Measurements from ENCODE around the gene RAB11FIP4.

RAB11FIP4 gene

DNA sequence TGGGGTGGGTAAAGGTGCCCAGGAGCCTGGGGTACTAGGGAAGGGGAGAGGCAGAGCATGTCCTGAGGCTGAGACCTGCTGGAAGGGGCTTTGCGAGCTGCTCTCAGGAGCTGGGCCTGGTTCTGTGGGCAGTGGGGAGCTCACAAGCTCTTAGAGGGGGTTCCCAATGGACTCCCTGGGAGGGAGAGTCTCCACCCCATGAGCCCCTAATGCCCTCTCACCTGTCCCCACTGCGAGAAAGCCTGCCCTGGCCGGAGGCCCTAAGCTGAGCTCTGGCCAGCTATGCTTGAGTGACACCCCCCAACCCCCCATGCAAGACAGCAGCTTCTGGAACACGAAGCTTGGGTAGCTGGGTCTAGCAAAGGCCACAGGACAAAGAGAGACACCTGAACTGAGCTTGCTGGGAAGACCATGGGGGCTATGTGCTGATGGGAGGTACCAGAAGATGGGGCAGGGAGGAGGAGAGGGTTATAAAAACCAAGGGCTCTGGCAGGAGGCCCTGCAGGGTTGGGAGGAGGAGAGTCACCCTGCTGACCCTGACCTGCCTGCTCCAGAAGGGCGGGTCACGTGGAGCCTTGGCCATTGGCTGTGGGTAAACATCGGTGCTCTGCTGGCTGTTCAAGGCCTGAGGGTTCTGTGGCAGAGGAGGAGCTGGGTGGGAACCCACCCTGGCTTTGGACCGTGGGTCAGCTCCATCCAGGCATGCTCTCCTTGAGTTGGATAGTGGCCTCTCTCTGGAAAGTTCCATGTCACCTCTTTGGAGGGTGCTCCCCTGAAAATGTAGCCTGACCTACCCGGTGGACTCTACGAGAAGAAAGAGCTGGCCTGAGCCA is 106.7 kb downstream of the RAB11FIP4 start:
- no peaks in the 10 kb centered on the region for H3K9me3 Mint-ChIP-seq
- peaks cover 84% of the 10 kb centered on the region for H3K4me1 Mint-ChIP-seq
- no peak overlapping the region for H3K4me3 Mint-ChIP-seq
- H3K36me3 Mint-ChIP-seq, result no peaks in the 10 kb centered on the region
- peak overlapping the region; percentile 60 for H3K27ac Mint-ChIP-seq
- no peaks in the 10 kb centered on the region for H3K27me3 Mint-ChIP-seq

DNA sequence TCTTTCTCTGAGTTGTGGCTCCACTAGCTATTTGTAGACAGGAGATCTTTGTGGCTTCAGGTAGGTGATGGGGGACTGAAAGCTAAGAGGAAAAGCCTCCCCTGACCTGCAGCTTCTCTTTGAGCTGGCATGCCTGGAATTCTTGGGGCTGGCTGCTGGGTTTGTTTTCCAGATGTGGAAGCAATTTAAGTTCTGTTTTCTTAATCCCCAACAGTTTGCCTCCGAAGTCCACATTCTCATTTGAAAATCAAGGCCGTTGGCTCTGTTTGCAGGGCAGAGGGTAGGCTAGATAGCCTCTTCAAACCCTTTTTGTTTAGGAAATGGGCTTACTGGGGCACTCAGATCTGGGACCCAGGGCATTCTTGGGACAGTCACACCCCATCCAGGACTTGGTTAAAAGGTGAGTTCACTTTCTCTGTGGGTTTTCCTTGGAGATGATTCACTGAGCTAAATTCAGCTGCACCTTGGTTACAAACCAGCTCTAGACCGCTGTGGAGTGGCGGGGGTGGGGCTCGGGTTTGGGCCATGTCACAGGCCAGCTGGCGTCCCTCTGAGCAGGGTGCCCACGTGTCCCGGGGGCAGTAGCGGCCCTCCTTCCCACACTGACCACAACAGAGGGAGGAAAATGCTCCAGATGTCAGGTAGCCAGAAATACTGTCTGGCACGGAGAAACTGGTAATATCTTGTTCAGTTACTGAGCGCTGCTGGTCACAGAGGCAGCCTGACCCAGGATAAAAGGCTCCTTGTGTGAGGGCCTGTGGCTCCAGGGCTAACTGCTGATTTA is 108.5 kb downstream of the RAB11FIP4 start:
- Mint-ChIP-seq H3K27me3 (no peaks in the 10 kb centered on the region), H3K27ac (no peak overlapping the region), H3K9me3 (no peaks in the 10 kb centered on the region), H3K4me3 (peak overlapping the region; percentile 3), H3K4me1 (peaks cover 81% of the 10 kb centered on the region), H3K36me3 (no peaks in the 10 kb centered on the region)

DNA sequence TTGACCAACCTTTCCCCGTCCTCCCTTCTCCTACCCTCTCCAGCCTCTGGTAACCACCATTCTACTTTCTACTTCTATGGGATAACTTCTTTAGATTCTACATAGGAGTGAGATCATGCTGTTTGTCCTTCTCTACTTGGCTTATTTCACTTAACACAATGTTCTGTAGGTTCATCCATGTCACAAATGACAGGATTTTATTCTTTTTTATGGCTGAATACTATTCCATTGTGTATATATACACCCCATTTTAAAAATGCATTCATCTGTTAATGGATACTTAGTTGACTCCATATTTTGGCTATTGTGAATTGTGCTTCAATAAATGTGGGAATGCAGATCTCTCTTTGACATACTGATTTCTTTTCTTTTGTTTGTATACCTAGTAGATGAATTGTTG is 115.0 kb downstream of the RAB11FIP4 start:
- Mint-ChIP-seq H3K36me3 (no peaks in the 10 kb centered on the region), H3K4me1 (peaks cover 82% of the 10 kb centered on the region), H3K9me3 (no peaks in the 10 kb centered on the region), H3K27ac (peak overlapping the region; percentile 71), H3K27me3 (no peaks in the 10 kb centered on the region), H3K4me3 (no peak overlapping the region)

DNA sequence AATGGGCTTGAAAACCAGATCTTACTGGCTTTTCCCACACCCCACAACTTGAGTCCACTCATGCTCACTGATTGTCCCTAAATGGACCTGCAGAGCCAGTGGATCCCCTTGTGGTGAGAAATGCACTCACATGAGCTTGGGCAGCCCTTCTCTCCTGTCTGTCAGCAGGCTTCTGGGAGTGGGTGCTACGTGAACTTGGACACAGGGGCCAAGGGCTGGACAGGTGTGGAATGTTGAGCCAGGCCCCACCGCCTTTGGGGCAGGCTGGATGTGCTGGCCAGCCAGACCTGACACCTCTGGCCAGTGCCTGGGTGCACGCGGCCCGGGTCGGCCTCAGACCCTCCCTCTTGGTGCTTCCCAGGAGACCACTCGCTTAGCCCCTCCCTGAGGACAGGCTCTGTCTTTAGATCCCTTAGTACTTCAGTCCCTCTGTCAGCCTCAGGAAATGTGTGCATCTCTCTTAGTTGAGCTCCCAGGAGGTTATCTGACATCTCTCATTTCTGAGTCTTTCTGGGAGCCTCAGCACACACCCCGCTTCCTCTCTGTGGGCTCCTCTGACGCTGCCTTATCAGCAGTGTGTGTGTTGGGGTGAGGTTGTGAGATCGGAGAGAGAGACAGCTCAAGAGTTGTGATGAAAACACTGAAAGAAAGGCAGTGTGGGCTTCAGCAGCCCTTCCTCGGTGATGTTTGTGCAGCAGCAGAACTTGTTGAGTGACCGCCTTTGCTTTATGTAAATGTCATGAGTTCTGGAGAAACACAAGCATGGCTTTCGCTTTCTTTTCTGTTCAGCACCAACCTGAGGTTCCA is 117.0 kb downstream of the RAB11FIP4 start:
- Mint-ChIP-seq H3K4me3 (peak overlapping the region; percentile 96), H3K4me1 (peaks cover 75% of the 10 kb centered on the region), H3K36me3 (no peaks in the 10 kb centered on the region), H3K27ac (peak overlapping the region; percentile 100), H3K9me3 (no peaks in the 10 kb centered on the region), H3K27me3 (no peaks in the 10 kb centered on the region)

- Mint-ChIP-seq H3K9me3 (no peaks in the 10 kb centered on the region), H3K27me3 (no peaks in the 10 kb centered on the region), H3K27ac (peak overlapping the region; percentile 100), H3K4me1 (peaks cover 76% of the 10 kb centered on the region), H3K36me3 (no peaks in the 10 kb centered on the region), H3K4me3 (peak overlapping the region; percentile 96)
Observed at GRCh38 chr17:31509095-31509804, 117.8 kb downstream of the RAB11FIP4 start.

DNA sequence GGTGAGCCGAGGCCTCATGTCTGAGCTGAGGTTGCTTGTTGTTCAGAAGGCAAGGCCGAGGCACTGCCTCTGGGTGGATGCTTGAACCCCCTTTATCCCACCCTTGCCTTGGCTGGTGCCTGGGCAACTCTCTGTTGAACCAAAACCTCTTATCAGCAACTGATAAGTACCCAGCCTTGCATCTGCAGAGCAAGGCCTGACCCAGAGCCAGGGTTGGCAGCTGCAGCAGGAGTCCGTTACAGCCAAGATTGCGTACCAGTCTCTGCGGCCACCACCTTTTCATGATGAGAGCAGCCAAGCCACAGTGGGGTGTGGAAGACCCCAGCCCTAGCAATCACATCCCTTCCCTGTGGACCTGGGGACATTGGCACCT is 118.3 kb downstream of the RAB11FIP4 start:
- Mint-ChIP-seq H3K9me3 (no peaks in the 10 kb centered on the region), H3K4me1 (peaks cover 78% of the 10 kb centered on the region), H3K27me3 (no peaks in the 10 kb centered on the region), H3K4me3 (peak overlapping the region; percentile 96), H3K27ac (peak overlapping the region; percentile 100), H3K36me3 (no peaks in the 10 kb centered on the region)

- H3K4me1 Mint-ChIP-seq, result peaks cover 81% of the 10 kb centered on the region
- H3K4me3 Mint-ChIP-seq, result peak overlapping the region; percentile 96
- H3K36me3 Mint-ChIP-seq, result no peaks in the 10 kb centered on the region
- H3K27me3 Mint-ChIP-seq, result no peaks in the 10 kb centered on the region
- H3K9me3 Mint-ChIP-seq, result no peaks in the 10 kb centered on the region
- H3K27ac Mint-ChIP-seq, result peak overlapping the region; percentile 100
Observed at GRCh38 chr17:31510308-31511194, 119.1 kb downstream of the RAB11FIP4 start.

DNA sequence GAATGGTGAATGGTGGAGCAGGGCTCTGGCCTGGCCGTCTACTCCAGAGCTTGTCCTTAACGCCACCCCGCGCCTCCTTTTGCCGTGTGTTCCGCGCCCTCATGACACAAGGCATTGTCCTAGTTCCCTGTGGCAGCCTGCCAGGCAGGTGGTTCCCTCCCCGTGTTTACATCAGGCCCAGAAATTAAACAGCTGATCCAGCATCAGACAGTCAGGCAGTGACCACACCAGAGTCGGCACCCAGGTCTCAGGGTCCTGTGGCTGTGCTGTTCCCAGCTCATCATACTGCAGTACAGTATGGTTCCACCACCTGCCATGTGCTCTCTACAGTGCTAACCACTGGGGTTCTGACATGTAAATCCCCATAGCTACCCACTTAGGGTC is 119.7 kb downstream of the RAB11FIP4 start:
- Mint-ChIP-seq H3K9me3 (no peaks in the 10 kb centered on the region), H3K4me3 (peak overlapping the region; percentile 35), H3K4me1 (peaks cover 82% of the 10 kb centered on the region), H3K36me3 (no peaks in the 10 kb centered on the region), H3K27ac (peak overlapping the region; percentile 100), H3K27me3 (no peaks in the 10 kb centered on the region)

- no peaks in the 10 kb centered on the region for H3K9me3 Mint-ChIP-seq
- peak overlapping the region; percentile 100 for H3K27ac Mint-ChIP-seq
- no peaks in the 10 kb centered on the region for H3K36me3 Mint-ChIP-seq
- no peak overlapping the region for H3K4me3 Mint-ChIP-seq
- peaks cover 80% of the 10 kb centered on the region for H3K4me1 Mint-ChIP-seq
- H3K27me3 Mint-ChIP-seq, result no peaks in the 10 kb centered on the region
Observed at GRCh38 chr17:31511580-31511979, 120.1 kb downstream of the RAB11FIP4 start.

GRCh38 chr17:31512104-31512740 is 120.7 kb downstream of the RAB11FIP4 start:
- Mint-ChIP-seq H3K4me3 (no peak overlapping the region), H3K27me3 (no peaks in the 10 kb centered on the region), H3K27ac (peak overlapping the region; percentile 30), H3K36me3 (no peaks in the 10 kb centered on the region), H3K9me3 (no peaks in the 10 kb centered on the region), H3K4me1 (peaks cover 78% of the 10 kb centered on the region)

DNA sequence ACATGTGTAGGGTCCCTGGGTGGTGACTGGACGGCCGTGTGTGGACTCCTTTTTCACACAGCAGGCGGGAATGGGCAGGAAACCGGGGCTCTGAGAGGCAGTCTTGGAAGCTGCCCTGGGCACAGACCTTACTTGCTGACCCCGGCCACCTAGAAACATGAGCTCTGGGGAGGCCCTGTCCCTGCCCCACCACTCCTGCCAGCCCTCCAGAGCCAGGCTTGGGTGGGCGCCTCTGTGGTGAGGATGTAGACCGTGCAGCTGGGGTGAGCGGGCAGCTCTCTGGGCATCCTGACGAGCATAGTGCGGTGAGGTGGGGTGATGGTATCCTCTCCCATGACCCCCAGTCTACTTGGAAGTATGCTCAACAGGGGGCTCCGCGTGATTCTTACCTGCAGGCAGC is 121.3 kb downstream of the RAB11FIP4 start:
- H3K4me3 Mint-ChIP-seq, result no peak overlapping the region
- H3K9me3 Mint-ChIP-seq, result no peaks in the 10 kb centered on the region
- H3K27ac Mint-ChIP-seq, result no peak overlapping the region
- no peaks in the 10 kb centered on the region for H3K36me3 Mint-ChIP-seq
- H3K27me3 Mint-ChIP-seq, result no peaks in the 10 kb centered on the region
- peaks cover 78% of the 10 kb centered on the region for H3K4me1 Mint-ChIP-seq

DNA sequence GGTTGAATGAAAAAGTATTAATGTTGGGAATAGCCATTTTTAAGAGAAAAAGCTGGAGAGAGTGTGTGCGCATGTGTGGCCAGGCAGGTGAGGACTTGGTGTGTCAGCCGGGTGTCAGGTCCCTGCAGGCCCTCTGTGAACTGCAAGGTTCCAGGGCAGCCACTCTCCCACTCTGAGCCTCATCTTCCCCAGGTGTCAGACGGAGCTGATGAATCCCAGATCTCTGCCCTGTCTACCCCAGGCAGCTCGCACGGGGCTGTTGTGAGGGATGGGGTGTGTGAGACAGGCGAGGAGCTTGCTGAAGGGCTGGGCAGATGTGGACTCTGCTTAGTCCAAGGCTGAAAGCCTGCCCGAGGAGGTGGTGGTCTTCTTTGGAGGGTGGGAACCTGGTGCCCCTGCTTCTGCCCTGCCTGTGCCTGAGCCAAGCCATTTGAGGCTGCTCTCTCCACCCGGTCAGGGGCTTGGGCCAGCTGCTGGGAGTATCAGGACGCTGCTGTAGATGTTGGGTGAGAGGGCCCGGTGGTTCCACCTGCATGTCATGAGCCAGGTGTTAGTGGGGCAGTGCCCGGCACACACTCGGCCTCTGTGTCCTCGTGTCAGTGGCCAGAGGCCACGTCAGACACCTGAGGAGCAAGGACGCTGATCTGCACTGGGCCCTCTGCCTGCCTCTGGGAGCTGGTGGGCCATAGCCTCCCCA is 122.4 kb downstream of the RAB11FIP4 start:
- Mint-ChIP-seq H3K27ac (no peak overlapping the region), H3K4me1 (peaks cover 68% of the 10 kb centered on the region)

GRCh38 chr17:31515267-31515666 is 123.8 kb downstream of the RAB11FIP4 start:
- no peaks in the 10 kb centered on the region for H3K27me3 Mint-ChIP-seq
- H3K9me3 Mint-ChIP-seq, result no peaks in the 10 kb centered on the region
- H3K27ac Mint-ChIP-seq, result no peak overlapping the region
- H3K4me1 Mint-ChIP-seq, result peaks cover 54% of the 10 kb centered on the region
- H3K36me3 Mint-ChIP-seq, result no peaks in the 10 kb centered on the region
- no peak overlapping the region for H3K4me3 Mint-ChIP-seq

More for the DNA sequence above, 122.4 kb downstream of the RAB11FIP4 start:
- H3K4me3 Mint-ChIP-seq, result no peak overlapping the region
- H3K9me3 Mint-ChIP-seq, result no peaks in the 10 kb centered on the region
- no peaks in the 10 kb centered on the region for H3K27me3 Mint-ChIP-seq
- H3K36me3 Mint-ChIP-seq, result no peaks in the 10 kb centered on the region
